SH-SY5Y (cell line): ENCODE results near the gene LRRN3.

Experiments used
- GATA2 ChIP-seq: IDR thresholded peaks from 2 replicates; pipeline ENCODE4 v1.6.1; 2011; ENCODE audit warnings: mild to moderate bottlenecking, low read depth, low read length
- GATA3 ChIP-seq: IDR thresholded peaks from 2 replicates; pipeline ENCODE4 v1.6.1; 2011; ENCODE audit warnings: low read depth, mild to moderate bottlenecking, low read length, moderate library complexity

DNA sequence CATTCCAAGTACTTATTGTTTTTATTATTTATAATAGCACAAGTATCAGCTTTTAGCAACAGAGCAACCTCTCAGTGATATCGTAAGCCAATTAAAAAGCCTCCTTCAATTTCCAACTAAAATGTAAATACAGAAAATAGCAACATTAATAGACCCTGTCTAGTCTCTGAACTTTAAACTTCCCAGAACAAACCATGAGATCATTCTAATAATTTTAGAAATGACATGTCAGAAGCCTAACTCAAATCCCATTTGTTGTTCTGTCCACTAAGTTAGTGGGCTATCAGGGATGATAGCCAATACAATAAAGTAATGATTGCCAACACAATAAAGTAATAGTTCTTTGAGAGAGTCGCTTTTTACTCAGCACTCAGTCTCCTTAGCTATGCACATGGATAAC lies 22.3 kb upstream of the LRRN3 start:
- no peak for TF ChIP-seq GATA3
- no peak for TF ChIP-seq GATA2
